GM20431 (cell line): ENCODE data around the gene ZEB1.
"Not testable (repeated sequence)": the region's sequence is repeated elsewhere in the genome, so short reads cannot be mapped to it uniquely, and the experiment has no call there.

Source experiments
- in situ Hi-C: fragments of 300-500 bp; cut with MseI, MboI; formaldehyde crosslinking; loops from one replicate; pipeline ENCODE4 v1.15.0; 2020; ENCODE audit warnings: low sequenced_read_pairs; ENCODE audit not compliant: unreplicated experiment

The ZEB1 gene

GRCh38 chr10:31412397-31412796 is 93.4 kb downstream of the ZEB1 start:
- in situ Hi-C loops, result not testable (repeated sequence)

- in situ Hi-C loops, result no loop called here
These were observed 94.3 kb downstream of the ZEB1 start for GRCh38 chr10:31413325-31413724.

GRCh38 chr10:31418481-31418880 is 99.5 kb downstream of the ZEB1 start:
- in situ Hi-C loops, result no loop called here

GRCh38 chr10:31419394-31420063 is 100.5 kb downstream of the ZEB1 start:
- in situ Hi-C loops, result no loop called here

GRCh38 chr10:31421322-31421721 is 102.3 kb downstream of the ZEB1 start:
- in situ Hi-C loops, result no loop called here

- in situ Hi-C loops, result no loop called here
These were observed 103.6 kb downstream of the ZEB1 start for GRCh38 chr10:31422634-31423033.

- in situ Hi-C loops, result no loop called here
These were observed 105.5 kb downstream of the ZEB1 start for GRCh38 chr10:31424473-31424872.

GRCh38 chr10:31426401-31426800 is 107.4 kb downstream of the ZEB1 start:
- in situ Hi-C loops, result no loop called here

- in situ Hi-C loops, result not testable (repeated sequence)
These were observed 108.3 kb downstream of the ZEB1 start for GRCh38 chr10:31427334-31427733.

- in situ Hi-C loops, result not testable (repeated sequence)
These were observed 109.5 kb downstream of the ZEB1 start for GRCh38 chr10:31428499-31428898.

- in situ Hi-C loops, result no loop called here
These were observed 112.0 kb downstream of the ZEB1 start for GRCh38 chr10:31431021-31431420.

- in situ Hi-C loops, result no loop called here
These were observed 118.9 kb downstream of the ZEB1 start for GRCh38 chr10:31437959-31438358.

- in situ Hi-C loops, result no loop called here
These were observed 132.8 kb downstream of the ZEB1 start for GRCh38 chr10:31451766-31452165.

- in situ Hi-C loops, result no loop called here
These were observed 137.5 kb downstream of the ZEB1 start for GRCh38 chr10:31456468-31456867.

GRCh38 chr10:31457858-31458257 is 138.8 kb downstream of the ZEB1 start:
- in situ Hi-C loops, result no loop called here

- in situ Hi-C loops, result no loop called here
These were observed 140.0 kb downstream of the ZEB1 start for GRCh38 chr10:31458974-31459373.

GRCh38 chr10:31460242-31460641 is 141.2 kb downstream of the ZEB1 start:
- in situ Hi-C loops, result no loop called here

GRCh38 chr10:31464552-31464951 is 145.5 kb downstream of the ZEB1 start:
- in situ Hi-C loops, result no loop called here

GRCh38 chr10:31466313-31466712 is 147.3 kb downstream of the ZEB1 start:
- in situ Hi-C loops, result no loop called here

- in situ Hi-C loops, result no loop called here
These were observed 148.9 kb downstream of the ZEB1 start for GRCh38 chr10:31467791-31468535.

GRCh38 chr10:31468536-31468859 is 149.5 kb downstream of the ZEB1 start:
- in situ Hi-C loops, result no loop called here

GRCh38 chr10:31475519-31475918 is 156.5 kb downstream of the ZEB1 start:
- in situ Hi-C loops, result no loop called here
